Renal cortex interstitium (tissue), 15 donors: ENCODE data around the gene LRIG1. TPM values are rescaled to one million over a fixed set of nuclear protein-coding genes. Genes with fewer than 3 reads are reported as not detected.

Source experiments
- DNase-seq, 11 donors: peaks; one replicate each; pipeline ENCODE4 v3.0.0-alpha.2; 2013; ENCODE audit warnings: low read depth in 9 of 11, low spot score in 4 of 11; ENCODE audit errors: extremely low read depth in 1 of 11
- long read RNA-seq, 16 experiments: transcript quantifications; one replicate each; lab custom pipeline, GENCODE V29; 2026
- polyA plus RNA-seq, 3 donors: library from polyadenylated mRNA; unstranded; fragments of 120-200 nt; gene quantifications; one replicate each; pipeline ENCODE4 v1.2.1, GENCODE V29; 2013; ENCODE audit not compliant: insufficient read length in 3 of 3

Gene LRIG1
- 10 to 100 TPM; 22.2 to 24.3 (median 23.7) TPM for polyA plus RNA-seq
- long read RNA-seq, donor 1, full-length matches to known transcripts = 1 of 1 reads
- long read RNA-seq, donor 1, partial matches to known transcripts = 0 of 1 reads
- long read RNA-seq, donor 1, other reads (novel, unspliced or antisense) = 0 of 1 reads
- long read RNA-seq, donor 2 = 0 reads
- long read RNA-seq, donor 3, full-length matches to known transcripts = 2 of 2 reads
- long read RNA-seq, donor 3, partial matches to known transcripts = 0 of 2 reads
- long read RNA-seq, donor 3, other reads (novel, unspliced or antisense) = 0 of 2 reads
- long read RNA-seq, donor 4, full-length matches to known transcripts = 2 of 2 reads
- long read RNA-seq, donor 4, partial matches to known transcripts = 0 of 2 reads
- long read RNA-seq, donor 4, other reads (novel, unspliced or antisense) = 0 of 2 reads
- long read RNA-seq, donor 5 = 0 reads
- long read RNA-seq, donor 6 = 0 reads
- long read RNA-seq, donor 7, full-length matches to known transcripts = 1 of 1 reads
- long read RNA-seq, donor 7, partial matches to known transcripts = 0 of 1 reads
- long read RNA-seq, donor 7, other reads (novel, unspliced or antisense) = 0 of 1 reads
- long read RNA-seq, donor 8, full-length matches to known transcripts = 3 of 3 reads
- long read RNA-seq, donor 8, partial matches to known transcripts = 0 of 3 reads
- long read RNA-seq, donor 8, other reads (novel, unspliced or antisense) = 0 of 3 reads
- long read RNA-seq, donor 9 = 0 reads
- long read RNA-seq, donor 10, full-length matches to known transcripts = 1 of 1 reads
- long read RNA-seq, donor 10, partial matches to known transcripts = 0 of 1 reads
- long read RNA-seq, donor 10, other reads (novel, unspliced or antisense) = 0 of 1 reads
- long read RNA-seq, donor 11, full-length matches to known transcripts = 1 of 1 reads
- long read RNA-seq, donor 11, partial matches to known transcripts = 0 of 1 reads
- long read RNA-seq, donor 11, other reads (novel, unspliced or antisense) = 0 of 1 reads
- long read RNA-seq, donor 12 = 0 reads
- long read RNA-seq, donor 13 = 0 reads
- long read RNA-seq, donor 14, partial matches to known transcripts = 10 of 10 reads
- long read RNA-seq, donor 14, other reads (novel, unspliced or antisense) = 0 of 10 reads
- long read RNA-seq, donor 15 = 0 reads
- long read RNA-seq, donor 16, full-length matches to known transcripts = 2 of 2 reads
- long read RNA-seq, donor 16, partial matches to known transcripts = 0 of 2 reads
- long read RNA-seq, donor 16, other reads (novel, unspliced or antisense) = 0 of 2 reads

- peak; percentile 89 to 98 (median 97) for DNase-seq
These were observed at the start of gene LRIG1 for GRCh38 chr3:66500576-66501482. Gene LRIG1, minus strand, starts transcription at chr3:66501022. Its CDS starts 615 bp downstream, at chr3:66500407.

GRCh38 chr3:66544619-66545429 is 44.0 kb upstream of the LRIG1 start:
- no peak for DNase-seq

- no peak for DNase-seq
These were observed 41.3 kb upstream of the LRIG1 start for GRCh38 chr3:66542153-66542552.

GRCh38 chr3:66539466-66539989 is 38.7 kb upstream of the LRIG1 start:
- DNase-seq = no peak

- DNase-seq = no peak
These were observed 37.6 kb upstream of the LRIG1 start for GRCh38 chr3:66538390-66538789.

GRCh38 chr3:66537735-66538134 is 36.9 kb upstream of the LRIG1 start:
- no peak for DNase-seq

- DNase-seq = no peak
These were observed 36.0 kb upstream of the LRIG1 start for GRCh38 chr3:66536791-66537190.

- no peak for DNase-seq
These were observed 33.6 kb upstream of the LRIG1 start for GRCh38 chr3:66534304-66534845.

- no peak for DNase-seq
These were observed 31.8 kb upstream of the LRIG1 start for GRCh38 chr3:66532613-66533012.

- no peak for DNase-seq
These were observed 31.4 kb upstream of the LRIG1 start for GRCh38 chr3:66532160-66532587.

GRCh38 chr3:66531256-66531655 is 30.4 kb upstream of the LRIG1 start:
- no peak for DNase-seq

GRCh38 chr3:66527246-66527645 is 26.4 kb upstream of the LRIG1 start:
- DNase-seq = no peak

GRCh38 chr3:66525771-66526170 is 24.9 kb upstream of the LRIG1 start:
- DNase-seq = no peak

GRCh38 chr3:66520724-66521123 is 19.9 kb upstream of the LRIG1 start:
- no peak for DNase-seq

- no peak for DNase-seq
These were observed 17.8 kb upstream of the LRIG1 start for GRCh38 chr3:66518644-66519043.

GRCh38 chr3:66518126-66518525 is 17.3 kb upstream of the LRIG1 start:
- no peak for DNase-seq

- no peak for DNase-seq
These were observed 16.4 kb upstream of the LRIG1 start for GRCh38 chr3:66517241-66517640.
